ENCODE data around the gene ALG5. TPM values are rescaled to one million over a fixed set of nuclear protein-coding genes. Genes with fewer than 3 reads are reported as not detected.

Gene ALG5
- total RNA-seq, 2 experiments from 2014 or later = 36.3 to 36.6 TPM

DNA sequence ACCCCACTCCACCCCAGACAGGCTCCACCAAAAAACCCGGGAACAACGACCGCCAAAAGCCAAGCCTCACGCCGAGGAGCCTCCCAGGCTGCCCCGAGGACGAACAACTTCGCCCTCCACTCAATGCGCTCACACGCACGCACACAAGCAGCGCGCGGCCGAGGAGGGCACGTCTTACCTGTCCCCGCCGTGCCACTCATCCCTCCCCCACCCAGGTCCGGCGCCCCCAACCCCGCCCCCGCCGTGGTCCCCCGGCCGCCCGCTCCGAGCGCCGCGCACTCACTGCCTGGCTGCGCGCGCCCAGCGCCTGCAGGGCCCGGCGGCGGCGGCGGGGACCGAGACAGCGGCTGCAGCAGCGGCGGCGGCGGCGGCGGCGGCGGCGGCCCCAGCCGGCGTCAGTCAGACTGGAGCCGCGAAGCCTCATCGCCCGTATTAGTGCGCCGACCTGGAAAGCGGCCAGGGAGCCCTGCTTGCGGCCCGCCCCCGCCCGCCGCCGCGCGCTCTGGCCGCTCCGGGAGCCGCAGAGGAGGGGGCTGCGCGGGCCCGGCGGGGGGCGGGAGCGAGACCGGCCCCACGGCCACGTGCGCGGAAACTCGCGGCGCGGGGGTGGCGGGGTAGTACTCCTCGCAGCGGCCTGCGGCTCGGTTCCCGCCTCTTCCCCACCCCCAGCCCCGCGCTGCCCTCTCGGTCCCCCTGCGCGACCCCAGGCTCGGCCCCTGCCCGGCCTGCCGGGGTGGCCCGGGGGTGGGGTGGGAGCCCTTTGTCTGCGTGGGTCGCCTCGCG is 79.1 kb downstream of the ALG5 start, which contains the start of gene SMAD9:
Gene SMAD9, minus strand, starts transcription at position 406 of the 783 bp plus-strand sequence. CDS start 40,549 bp downstream, outside the sequence.
- Mint-ChIP-seq H3K27ac (no peak within 1 kb of the TSS), H3K36me3 (ENCODE audit: low read depth) (no peaks in the 10 kb centered on the region), H3K4me3 (peak within 1 kb of the TSS; percentile 56), H3K27me3 (peaks cover 73% of the 10 kb centered on the region), H3K4me1 (peaks cover 6% of the 10 kb centered on the region), H3K9me3 (no peaks in the 10 kb centered on the region)
- no peak for DNase-seq
- CTCF ChIA-PET = no interaction called here
- POLR2A ChIA-PET = no interaction called here

DNA sequence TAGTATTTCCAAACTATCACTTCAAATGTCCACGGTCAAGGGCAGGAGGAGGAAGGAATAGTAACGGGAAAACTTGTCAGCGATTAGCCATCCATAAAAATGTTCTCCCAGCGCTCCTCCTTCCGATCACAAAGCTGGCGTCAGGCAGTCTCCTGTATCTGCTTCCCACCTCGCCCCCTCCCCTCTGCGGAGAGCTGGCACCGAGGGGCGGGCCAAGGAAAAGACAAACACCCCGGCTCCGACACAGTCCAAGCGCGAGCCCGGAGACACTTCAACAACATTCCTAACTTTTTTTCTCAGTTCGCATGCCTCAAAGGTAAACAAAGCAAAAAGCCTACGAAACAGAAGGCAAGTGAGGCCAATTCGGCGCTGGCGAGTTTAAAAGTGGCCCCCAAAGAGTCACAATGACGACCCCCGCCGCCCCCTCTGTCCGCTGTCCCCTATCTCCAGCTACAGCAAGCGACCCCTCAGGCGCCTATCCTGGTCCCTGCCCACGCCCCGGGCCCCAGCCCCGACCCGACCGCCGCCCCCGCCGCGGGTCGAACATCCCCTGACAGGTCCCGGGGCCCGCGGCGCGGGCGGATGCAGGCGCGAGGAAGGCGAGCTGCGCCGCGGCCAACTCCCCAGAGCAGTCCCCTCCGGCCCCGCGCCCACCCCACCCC is 79.8 kb downstream of the ALG5 start:
- CTCF ChIA-PET = no interaction called here
- DNase-seq = no peak
- no peak overlapping the region for H3K4me3 Mint-ChIP-seq
- no peaks in the 10 kb centered on the region for H3K9me3 Mint-ChIP-seq
- H3K27me3 Mint-ChIP-seq = peaks cover 71% of the 10 kb centered on the region
- no peak overlapping the region for H3K27ac Mint-ChIP-seq
- POLR2A ChIA-PET = no interaction called here
- no peaks in the 10 kb centered on the region for H3K36me3 Mint-ChIP-seq (ENCODE audit: low read depth)
- peaks cover 6% of the 10 kb centered on the region for H3K4me1 Mint-ChIP-seq

GRCh38 chr13:36918246-36919131 is 80.7 kb downstream of the ALG5 start:
- Mint-ChIP-seq H3K36me3 (ENCODE audit: low read depth) (no peaks in the 10 kb centered on the region), H3K4me3 (no peak overlapping the region), H3K27ac (no peak overlapping the region), H3K9me3 (no peaks in the 10 kb centered on the region), H3K4me1 (peaks cover 6% of the 10 kb centered on the region), H3K27me3 (peaks cover 72% of the 10 kb centered on the region)
- CTCF ChIA-PET = no interaction called here
- POLR2A ChIA-PET = no interaction called here
- no peak for DNase-seq

- POLR2A ChIA-PET = no interaction called here
- H3K4me1 Mint-ChIP-seq = peaks cover 6% of the 10 kb centered on the region
- no peaks in the 10 kb centered on the region for H3K9me3 Mint-ChIP-seq
- peaks cover 67% of the 10 kb centered on the region for H3K27me3 Mint-ChIP-seq
- H3K4me3 Mint-ChIP-seq = no peak overlapping the region
- no peak for DNase-seq
- no peaks in the 10 kb centered on the region for H3K36me3 Mint-ChIP-seq (ENCODE audit: low read depth)
- CTCF ChIA-PET = no interaction called here
- H3K27ac Mint-ChIP-seq = no peak overlapping the region
These were observed 81.8 kb downstream of the ALG5 start for GRCh38 chr13:36917311-36917710.

DNA sequence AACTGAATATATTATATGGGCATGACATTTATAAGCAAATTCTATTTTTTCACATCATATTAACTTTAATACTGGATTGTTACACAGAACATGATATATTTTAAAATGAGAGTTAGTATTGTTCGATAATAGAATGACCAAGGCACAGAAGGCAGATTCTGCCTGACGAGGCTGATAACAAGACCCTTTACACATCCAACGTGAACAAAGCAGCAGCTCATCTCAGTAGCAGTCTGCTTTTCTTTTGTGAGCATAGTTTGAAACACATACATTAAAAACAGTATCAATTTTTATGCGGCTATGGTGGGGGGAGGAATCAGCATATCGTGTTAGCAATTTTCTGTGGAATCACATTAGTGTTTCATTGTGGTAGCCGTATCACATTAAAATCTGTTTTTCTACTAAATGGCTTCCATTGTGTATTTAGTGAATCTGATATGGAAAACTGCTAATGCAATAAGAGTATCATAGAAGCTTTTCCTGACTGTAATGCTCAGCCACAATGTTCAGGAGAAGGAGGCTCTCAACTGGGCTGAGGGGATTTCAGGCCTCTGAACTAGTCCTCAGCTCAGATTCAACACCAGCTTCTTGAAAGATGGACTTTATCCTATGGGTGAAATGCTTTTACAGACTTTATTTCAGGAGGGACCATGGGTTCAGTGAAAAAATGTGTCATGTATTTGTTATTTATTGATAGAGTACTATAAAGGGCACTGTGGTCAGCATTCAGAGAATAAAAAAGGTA is 83.1 kb downstream of the ALG5 start:
- Mint-ChIP-seq H3K36me3 (ENCODE audit: low read depth) (no peaks in the 10 kb centered on the region), H3K4me3 (no peak overlapping the region), H3K27ac (no peak overlapping the region), H3K4me1 (peaks cover 6% of the 10 kb centered on the region), H3K9me3 (no peaks in the 10 kb centered on the region), H3K27me3 (peaks cover 55% of the 10 kb centered on the region)
- POLR2A ChIA-PET = no interaction called here
- DNase-seq = no peak
- CTCF ChIA-PET = no interaction called here

- Mint-ChIP-seq H3K36me3 (ENCODE audit: low read depth) (no peaks in the 10 kb centered on the region), H3K27ac (no peak overlapping the region), H3K4me3 (no peak overlapping the region), H3K9me3 (no peaks in the 10 kb centered on the region), H3K4me1 (peaks cover 3% of the 10 kb centered on the region), H3K27me3 (peaks cover 51% of the 10 kb centered on the region)
- DNase-seq = no peak
- ChIA-PET POLR2A (no interaction called here), CTCF (no interaction called here)
These were observed 84.0 kb downstream of the ALG5 start for GRCh38 chr13:36915106-36915505.

DNA sequence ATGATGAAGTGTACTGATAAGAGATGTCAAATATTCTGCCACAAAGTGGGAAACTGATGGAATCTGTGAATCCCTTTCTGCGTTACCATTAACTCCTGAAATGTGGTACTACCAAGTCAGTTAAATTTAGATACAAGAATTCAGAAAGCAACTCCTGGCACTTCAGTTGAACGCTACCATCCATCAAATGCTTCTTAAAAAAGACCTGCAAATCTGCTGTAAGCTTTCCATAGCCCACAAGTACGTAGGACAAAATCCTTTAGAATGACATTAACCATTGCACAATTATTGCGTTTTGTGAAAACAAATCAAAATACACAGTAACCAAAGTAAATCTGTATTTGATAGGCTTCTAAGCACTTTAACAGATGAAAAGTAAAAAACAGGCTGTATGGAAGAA is 84.5 kb downstream of the ALG5 start:
- ChIA-PET CTCF (no interaction called here), POLR2A (no interaction called here)
- H3K27ac Mint-ChIP-seq = no peak overlapping the region
- peaks cover 3% of the 10 kb centered on the region for H3K4me1 Mint-ChIP-seq
- H3K36me3 Mint-ChIP-seq (ENCODE audit: low read depth) = no peaks in the 10 kb centered on the region
- H3K4me3 Mint-ChIP-seq = no peak overlapping the region
- no peak for DNase-seq
- H3K9me3 Mint-ChIP-seq = no peaks in the 10 kb centered on the region
- peaks cover 51% of the 10 kb centered on the region for H3K27me3 Mint-ChIP-seq

- no peak overlapping the region for H3K27ac Mint-ChIP-seq
- POLR2A ChIA-PET = no interaction called here
- no peaks in the 10 kb centered on the region for H3K36me3 Mint-ChIP-seq (ENCODE audit: low read depth)
- H3K27me3 Mint-ChIP-seq = peaks cover 45% of the 10 kb centered on the region
- H3K9me3 Mint-ChIP-seq = no peaks in the 10 kb centered on the region
- no peak overlapping the region for H3K4me3 Mint-ChIP-seq
- CTCF ChIA-PET = no interaction called here
- H3K4me1 Mint-ChIP-seq = no peaks in the 10 kb centered on the region
- DNase-seq = no peak
These were observed 85.7 kb downstream of the ALG5 start for GRCh38 chr13:36913463-36913862.

DNA sequence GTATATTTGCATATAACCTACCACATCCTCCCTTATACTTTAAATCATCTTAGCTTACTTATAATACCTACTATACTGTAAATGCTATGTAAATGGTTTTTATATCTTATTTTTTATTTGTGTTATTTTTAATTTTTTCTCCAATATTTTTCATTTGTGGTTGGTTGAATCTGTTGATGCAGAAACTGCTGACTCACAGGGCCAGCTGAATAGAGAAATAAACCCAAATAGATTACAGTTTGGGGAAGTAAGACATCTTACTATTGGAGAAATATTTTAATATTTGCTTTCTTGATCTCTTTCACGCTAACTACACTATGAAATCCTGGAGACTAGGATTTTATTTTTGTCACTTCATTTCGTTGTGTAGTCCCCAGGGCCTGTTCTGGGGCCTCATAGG is 86.2 kb downstream of the ALG5 start:
- H3K27me3 Mint-ChIP-seq = peaks cover 42% of the 10 kb centered on the region
- H3K36me3 Mint-ChIP-seq (ENCODE audit: low read depth) = no peaks in the 10 kb centered on the region
- POLR2A ChIA-PET = no interaction called here
- no peaks in the 10 kb centered on the region for H3K4me1 Mint-ChIP-seq
- no peaks in the 10 kb centered on the region for H3K9me3 Mint-ChIP-seq
- no peak overlapping the region for H3K4me3 Mint-ChIP-seq
- no peak overlapping the region for H3K27ac Mint-ChIP-seq
- CTCF ChIA-PET = no interaction called here
- DNase-seq = no peak

GRCh38 chr13:36912369-36912768 is 86.8 kb downstream of the ALG5 start:
- H3K4me3 Mint-ChIP-seq = no peak overlapping the region
- no peak for DNase-seq
- ChIA-PET POLR2A (no interaction called here), CTCF (no interaction called here)
- no peak overlapping the region for H3K27ac Mint-ChIP-seq
- no peaks in the 10 kb centered on the region for H3K9me3 Mint-ChIP-seq
- peaks cover 36% of the 10 kb centered on the region for H3K27me3 Mint-ChIP-seq
- H3K36me3 Mint-ChIP-seq (ENCODE audit: low read depth) = no peaks in the 10 kb centered on the region
- no peaks in the 10 kb centered on the region for H3K4me1 Mint-ChIP-seq

DNA sequence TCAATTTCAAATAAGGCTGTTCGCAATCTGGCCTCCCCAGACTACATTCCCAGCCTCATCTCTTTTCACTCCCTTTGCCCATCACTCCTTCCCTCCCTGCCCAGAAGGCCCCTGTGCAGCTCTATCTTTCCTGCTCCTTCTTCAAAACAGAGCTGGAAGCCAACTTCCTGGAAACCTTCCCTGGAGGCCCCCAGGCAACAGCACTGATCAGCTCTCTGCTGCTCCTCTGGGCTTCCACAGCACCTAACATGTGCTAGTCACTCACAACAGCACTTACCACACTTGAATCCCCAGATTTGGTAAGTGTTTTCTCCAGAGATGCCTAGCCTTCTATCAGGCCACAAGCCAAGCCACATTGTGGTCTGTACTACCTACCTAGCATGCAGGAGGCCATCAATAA is 88.6 kb downstream of the ALG5 start:
- Mint-ChIP-seq H3K9me3 (no peaks in the 10 kb centered on the region), H3K27ac (no peak overlapping the region), H3K4me1 (no peaks in the 10 kb centered on the region), H3K36me3 (ENCODE audit: low read depth) (no peaks in the 10 kb centered on the region), H3K27me3 (peaks cover 27% of the 10 kb centered on the region), H3K4me3 (no peak overlapping the region)
- DNase-seq = no peak
- ChIA-PET CTCF (no interaction called here), POLR2A (no interaction called here)

GRCh38 chr13:36907821-36908220 is 91.3 kb downstream of the ALG5 start:
- Mint-ChIP-seq H3K9me3 (no peaks in the 10 kb centered on the region), H3K4me3 (no peak overlapping the region), H3K4me1 (no peaks in the 10 kb centered on the region), H3K36me3 (ENCODE audit: low read depth) (no peaks in the 10 kb centered on the region), H3K27me3 (peaks cover 16% of the 10 kb centered on the region), H3K27ac (no peak overlapping the region)
- no peak for DNase-seq
- CTCF ChIA-PET = no interaction called here
- POLR2A ChIA-PET = no interaction called here

GRCh38 chr13:36907266-36907665 is 91.9 kb downstream of the ALG5 start:
- POLR2A ChIA-PET = no interaction called here
- DNase-seq = no peak
- CTCF ChIA-PET = no interaction called here
- H3K27me3 Mint-ChIP-seq = peaks cover 16% of the 10 kb centered on the region
- no peak overlapping the region for H3K4me3 Mint-ChIP-seq
- H3K27ac Mint-ChIP-seq = no peak overlapping the region
- H3K9me3 Mint-ChIP-seq = no peaks in the 10 kb centered on the region
- H3K4me1 Mint-ChIP-seq = no peaks in the 10 kb centered on the region
- no peaks in the 10 kb centered on the region for H3K36me3 Mint-ChIP-seq (ENCODE audit: low read depth)
